ENCODE measurements around the gene SF1. TPM values are rescaled to one million over a fixed set of nuclear protein-coding genes. Genes with fewer than 3 reads are reported as not detected.

Gene SF1
- polyA plus RNA-seq, 3 donors: 315 to 492 (median 440) TPM

DNA sequence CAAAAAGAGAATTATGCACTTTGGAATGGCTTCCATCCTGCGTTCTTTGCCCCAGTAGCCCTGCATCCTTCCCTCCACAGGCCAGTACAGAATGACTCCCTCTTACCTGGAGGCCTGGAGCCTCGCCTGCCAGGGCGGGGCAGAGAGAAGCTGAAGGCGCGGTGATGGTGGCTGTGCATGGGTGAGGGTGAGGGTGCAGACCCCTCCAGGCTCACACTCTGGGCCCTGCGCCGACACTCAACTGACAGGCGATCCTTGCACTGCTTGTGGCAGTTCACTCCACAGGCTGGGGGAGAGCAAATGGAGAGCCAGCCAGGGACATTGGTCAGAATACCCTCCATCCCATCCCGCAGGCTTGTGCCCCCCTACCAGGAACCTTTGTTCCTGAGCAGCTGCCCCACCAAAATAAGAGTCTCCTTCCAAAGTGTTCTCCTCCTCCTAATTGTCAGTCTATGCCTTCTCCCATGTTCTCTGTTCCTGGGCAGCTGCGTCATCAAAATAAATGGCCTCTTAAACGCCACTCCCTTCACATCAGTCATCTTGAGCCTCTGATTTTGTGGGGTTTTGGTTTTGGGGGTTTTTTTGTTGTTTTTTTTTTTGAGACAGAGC, 49.5 kb downstream of the SF1 start:
- DNase-seq: no peak

DNA sequence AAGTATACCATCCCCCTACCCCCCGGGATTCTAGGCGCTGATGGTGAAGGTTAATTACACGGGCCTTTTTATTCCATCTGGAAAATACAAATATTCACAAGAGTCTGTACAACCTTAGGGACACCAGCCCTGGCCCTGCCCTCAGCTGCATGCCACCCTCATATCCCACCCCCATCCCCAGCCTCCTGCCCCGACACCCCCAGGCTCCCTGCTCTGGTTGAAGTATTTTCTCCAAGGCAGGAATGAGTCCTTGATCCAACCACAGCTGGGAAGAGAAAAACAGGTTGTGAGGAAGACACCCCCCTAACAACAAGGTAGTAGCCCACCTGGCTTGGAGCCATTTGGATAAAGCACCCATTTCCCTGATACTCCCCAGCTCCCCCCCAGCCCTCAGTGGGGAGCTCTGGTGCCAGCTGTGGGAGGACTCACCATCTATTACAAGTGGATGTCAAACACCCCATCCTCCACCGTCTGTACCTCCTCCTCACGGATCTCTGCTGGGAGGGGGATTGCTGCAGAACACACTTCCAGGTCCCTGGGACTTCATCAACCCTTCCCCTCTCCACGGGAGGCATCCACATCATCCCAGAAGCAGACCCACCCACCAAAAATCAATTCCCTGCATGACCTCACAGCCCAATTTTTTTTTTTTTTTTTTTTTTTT, 51.3 kb downstream of the SF1 start:
- DNase-seq: no peak

DNA sequence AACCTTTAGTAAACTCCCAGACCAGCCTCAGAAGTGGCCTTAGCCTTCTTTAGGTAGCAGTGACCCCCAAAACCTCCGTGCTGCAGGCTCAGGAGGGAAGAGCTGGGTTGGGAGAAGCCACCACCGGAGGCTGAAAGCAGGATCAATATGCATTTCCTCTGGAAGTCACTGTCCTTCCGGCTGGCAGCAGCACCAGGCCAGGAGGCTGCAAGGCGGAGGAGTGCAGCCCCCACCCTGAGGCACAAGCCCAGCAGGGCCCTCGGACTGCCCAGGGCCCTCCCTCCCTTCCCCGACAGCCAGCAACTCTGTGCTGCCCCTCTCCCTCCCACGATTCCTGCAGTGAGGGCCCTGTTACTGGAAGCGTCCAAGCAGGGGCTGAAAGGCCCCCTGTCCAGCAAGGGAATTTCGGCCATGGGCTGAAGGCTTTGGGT, 52.1 kb downstream of the SF1 start:
- no peak for DNase-seq

DNA sequence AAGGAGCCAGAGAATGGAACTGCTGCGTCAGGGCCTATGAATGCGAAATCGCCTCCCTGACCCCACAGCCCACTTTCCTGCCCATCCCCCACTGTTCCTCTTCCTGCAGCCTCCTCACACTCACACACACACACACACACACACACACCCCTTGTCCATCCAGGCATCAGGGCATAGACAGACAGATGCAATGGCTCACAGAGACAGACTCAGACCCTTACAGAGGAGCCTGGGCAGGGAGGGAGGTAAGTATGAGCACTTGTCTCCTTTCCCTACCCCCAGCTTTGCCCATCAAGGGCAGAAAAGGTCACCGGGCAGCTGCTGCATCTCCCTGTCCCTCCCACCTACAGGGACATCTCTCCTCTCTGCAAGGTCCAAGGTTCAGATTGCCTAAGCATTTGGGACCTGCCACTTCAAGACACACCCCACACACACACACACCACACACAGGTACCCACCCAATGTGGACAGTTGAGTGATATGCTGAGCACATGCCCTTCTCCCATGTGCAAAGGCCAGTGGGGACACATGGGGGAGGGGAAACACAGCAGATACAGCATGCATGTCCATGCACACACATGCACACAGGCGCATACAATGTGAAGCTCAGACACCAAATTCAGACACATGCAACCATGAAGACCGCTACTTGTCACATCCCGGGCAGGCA, 53.3 kb downstream of the SF1 start:
- DNase-seq: no peak

DNA sequence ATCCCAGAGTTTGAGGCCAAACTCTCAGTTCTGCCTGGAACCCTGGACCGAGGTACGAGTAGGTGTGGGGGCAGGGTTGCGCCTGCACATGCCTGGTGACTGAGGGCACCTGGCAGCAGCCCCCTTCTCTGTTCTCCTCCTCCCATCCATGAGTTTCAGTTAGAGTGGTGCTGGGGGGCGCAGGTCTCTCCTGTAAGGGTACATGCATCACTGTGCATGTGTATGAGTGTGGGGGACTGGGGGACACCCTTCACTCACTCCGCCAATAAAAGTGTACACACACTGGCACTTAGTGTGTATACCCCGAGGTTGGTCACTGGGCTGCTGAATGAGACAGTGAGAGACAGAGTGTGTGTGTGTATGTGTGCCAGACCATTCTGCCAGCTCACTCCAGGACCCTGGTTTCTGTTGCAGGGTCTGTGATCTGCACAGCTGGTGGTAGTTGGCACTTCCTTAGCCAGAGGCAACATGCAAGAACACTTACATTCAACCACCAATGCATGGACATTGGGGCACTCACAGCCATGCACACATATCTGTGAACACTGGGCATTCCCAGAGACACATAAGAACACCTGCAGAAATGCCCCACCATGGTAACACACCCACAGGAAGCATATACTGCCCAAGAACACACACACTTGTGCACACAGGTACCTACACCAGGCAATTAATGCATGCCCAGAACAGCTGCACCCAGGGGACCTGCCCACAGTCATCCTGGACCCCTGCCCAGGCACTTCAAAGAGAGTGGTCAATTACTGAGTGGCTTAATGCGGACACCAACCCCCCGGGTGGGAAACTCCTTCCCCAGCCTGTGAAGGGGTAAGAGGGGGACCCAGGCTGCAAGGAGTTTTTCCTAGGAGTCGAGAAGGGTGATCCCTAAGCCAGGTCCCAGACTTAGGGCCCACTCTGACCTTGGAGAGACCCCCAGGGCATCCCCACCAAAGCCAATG, 54.2 kb downstream of the SF1 start:
- no peak for DNase-seq

DNA sequence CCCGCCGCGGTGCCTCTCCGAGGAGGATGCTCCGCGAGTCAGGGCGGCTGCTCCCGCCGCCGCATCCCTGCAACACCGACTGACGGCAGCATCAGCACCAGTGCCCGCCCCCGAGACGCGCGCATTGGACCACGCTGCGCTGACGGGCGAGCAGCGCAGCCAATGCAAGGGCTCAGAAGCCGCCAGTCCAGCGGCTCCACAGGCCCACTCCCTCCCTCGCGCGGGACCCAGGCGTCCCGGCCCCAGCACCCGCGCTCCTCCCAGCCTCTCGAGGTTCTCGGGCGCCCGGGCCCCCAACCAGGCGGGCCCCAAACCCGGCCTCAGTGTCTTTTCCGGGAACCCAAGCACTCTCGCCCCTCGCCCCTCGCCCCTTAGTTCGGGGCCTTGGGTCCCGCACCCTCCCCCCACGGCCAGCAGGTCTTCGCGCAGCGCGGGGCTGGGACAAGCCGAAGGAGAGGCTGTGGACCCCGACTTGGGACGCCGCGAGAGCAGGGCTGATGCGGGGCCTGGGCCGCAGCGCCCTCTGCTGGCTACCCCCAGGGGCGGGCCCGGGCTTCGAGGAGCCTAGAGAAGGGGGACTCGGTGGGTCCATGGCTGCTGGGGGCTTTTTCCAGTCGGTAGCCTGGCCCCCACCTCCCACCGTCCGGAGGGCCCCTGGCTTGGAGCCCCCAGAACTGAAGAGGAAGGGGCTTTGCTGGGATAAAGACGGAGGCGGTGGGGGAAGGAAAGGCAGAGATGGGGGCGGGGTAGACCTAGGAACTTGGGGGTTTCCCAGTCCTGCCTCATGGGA, 55.0 kb downstream of the SF1 start, which contains the start of gene NRXN2:
Gene NRXN2 (minus strand): TSS at position 81 of the 790 bp plus-strand sequence. CDS start 9,498 bp downstream, outside the sequence.
- peak; percentile 75 for DNase-seq

DNA sequence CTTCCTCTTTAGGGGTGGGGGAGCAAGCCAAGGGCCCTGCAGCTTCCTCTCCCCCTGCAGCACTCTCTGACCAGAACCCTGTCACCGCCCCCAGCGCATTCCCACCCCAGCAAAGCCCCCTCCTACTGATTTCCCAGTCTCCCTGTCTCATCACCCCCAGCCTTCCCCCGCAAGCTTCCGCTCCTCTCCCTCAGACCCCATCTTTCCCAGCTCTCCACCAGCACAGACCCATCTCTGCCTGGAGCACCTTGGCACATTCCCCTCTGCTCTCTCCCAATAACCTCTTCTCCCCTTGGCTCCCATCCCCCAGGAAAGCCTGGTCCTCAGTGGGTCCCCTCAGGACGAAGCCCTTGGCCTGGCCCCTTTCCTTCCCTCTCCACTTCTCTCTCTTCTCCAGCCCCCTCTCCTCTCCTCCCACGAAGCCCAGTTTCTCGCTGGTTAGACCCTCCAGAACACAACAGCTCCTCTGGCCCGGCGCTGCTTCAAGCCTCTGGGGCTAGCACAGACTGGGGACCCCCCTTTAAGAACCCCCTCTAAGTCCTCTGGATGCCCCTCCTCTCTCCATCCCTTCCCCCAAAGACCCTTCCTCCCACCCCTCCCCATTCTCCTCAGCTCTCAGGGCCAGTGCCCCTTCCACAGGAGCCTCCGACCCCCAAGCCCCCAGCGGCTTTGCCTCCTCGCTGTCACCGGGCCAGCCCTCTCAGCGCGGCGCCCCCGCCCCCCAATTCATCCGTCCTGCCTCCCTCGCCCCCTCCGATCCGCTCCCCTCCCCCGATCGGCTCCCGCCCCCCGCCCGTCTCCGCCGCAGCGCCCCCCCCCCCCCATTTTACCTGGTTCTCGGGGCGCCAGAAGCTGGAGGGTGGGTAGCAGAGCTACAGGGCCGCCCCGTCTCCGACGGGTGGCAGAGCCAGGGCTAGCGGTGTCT, 55.9 kb downstream of the SF1 start:
- DNase-seq: no peak

DNA sequence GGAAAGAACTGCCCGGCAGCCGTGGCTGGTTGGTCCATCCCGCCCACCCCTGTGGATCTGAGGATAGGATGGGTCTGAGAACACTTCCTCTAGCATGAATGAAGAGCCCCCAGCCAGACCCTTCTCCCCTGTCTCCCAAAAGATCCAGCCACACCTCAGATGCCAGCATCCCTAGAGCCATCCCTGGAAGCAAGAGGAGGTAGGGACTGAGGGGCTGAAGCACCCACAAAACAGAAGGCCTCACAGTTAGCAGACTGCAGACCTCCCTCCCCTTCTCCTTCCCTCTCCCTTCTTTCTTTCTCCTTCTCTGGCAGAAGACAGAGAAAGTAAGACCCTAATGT, 57.0 kb downstream of the SF1 start:
- DNase-seq: no peak

DNA sequence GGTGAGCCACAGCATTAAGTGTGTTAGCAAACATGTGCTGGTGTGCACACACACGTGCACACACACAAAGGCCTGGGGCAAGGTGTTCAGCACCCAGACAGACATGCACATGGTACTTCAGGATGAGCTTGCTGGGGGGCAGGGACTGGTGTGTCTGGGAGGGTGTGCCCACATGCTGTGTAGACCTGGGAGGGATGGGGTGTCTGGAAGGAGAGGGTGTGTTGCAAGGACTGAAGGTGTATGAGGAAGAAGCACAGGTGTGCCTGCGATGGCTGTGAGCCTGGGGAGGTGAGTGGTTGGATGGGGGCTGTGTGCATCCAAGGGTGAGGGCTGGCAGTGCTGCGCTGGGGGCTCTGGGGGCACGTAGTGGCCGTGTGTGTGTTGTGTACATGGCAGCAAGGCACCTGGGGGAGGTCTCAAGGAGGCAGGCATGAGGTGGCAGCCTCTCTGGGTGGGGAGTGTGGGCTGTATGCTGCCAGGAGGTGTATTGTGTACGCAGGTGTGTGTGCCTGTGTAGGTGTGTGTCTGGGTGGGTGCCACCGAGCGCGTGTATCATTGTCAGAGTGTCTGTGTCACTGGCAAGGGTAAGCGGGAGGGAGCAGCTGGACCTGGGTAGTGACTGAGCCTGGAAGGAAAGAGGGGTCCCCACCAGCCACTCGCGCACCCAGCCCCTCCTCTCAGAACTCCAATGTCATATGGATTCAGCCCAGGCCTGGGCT, 57.5 kb downstream of the SF1 start:
- DNase-seq: no peak

DNA sequence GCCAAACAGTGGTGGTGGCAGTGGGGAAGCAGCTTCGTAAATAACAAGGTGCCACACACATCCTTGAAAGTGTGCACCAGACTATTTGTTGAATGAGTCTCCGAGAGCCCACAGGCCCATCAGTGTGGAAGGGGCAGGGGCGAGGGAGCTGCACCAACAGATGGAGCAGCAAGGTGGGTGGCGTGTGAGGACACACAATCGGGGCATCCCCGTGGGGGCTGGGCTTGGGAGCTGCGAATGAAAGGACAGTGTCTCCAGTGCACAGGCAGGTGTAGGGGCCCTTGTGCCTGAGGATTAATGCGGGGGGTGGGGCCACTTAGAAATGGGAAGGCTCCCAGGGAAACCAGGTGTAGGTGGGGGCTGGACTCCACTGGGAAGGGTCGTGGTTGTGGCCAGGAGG, 58.2 kb downstream of the SF1 start:
- DNase-seq: no peak

DNA sequence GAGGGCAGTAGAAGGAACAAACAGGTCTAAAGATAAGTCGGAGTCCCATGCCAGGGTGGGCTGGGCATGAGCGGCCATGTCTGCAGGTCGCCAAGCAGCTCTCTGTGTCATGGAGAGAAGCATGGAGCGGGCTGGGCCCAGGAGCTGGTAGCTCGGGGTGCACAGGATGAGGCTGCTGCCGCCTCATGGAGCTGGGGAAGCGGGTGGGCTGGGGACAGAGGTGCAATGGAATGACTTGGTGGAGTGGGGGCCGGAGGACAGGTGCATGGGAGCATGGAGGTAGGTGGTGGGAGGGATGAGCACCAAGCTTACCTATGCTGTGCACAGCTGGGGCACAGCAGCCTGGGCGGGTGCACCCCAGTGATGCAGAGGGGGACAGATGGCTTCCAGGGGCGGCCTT, 58.9 kb downstream of the SF1 start:
- DNase-seq: no peak

DNA sequence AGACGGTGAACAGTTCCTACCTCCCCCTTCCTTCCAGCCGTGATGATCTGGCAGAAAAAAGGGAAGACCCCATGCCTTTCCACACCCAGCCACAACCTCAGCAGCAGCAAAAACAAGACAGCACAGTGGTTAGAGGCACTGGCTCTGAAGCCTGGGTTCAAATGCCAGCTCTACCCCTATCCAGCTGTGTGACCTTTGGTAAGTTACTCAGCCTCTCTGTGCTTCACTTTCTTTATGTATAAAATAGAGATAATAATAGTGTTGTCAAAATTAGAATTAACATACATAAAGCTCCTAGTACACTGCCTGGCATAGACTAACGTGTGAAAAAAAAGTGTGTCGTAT, 59.6 kb downstream of the SF1 start:
- DNase-seq: no peak

DNA sequence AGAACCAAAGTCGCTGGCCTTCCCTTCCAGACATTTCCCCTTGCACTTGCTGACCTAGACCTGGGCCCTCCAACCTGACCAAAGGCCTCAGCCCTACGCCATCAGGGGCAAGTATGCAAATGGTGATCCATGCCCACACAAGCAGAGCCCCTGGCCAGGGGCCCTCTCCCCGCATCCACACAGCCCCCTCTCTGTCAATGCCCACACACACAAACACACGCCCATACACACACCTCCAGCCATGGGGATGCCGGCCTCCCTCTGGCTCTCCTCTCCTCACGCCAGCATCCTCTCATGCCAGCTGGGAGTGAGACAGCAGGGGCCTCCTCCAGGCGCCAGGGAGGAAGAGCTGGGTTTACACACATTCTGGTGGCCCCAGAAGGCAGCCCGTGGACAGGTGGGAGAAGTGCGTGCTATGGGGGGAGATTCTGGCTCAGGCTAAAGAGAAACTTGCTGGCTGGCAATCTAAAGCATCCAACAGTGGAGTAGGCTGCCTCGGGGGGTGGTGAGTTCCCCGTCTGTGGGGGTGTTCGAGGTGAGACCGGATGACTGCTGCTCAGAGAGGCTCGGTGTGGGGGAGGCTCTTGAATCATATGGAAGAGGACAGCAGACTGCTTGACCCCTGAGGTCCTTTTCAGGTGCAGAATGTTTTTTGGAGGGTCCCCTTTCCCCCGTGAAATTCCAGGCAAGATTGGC, 60.1 kb downstream of the SF1 start:
- no peak for DNase-seq

DNA sequence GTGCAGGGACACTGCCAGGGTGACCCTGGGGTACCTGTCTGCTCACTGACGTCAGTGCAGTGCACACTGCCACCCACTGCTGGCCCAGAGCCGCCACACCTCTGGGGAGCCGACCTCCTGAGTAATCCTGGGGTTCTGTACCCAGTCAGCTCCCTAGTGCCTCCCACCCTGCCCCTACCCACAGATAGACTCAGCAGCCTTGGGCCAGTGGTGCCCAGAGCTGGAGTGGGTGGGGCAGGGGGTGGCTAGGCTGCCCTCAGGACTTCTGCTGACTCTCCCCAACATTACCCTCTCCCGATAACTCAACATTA, 61.1 kb downstream of the SF1 start:
- DNase-seq: no peak

DNA sequence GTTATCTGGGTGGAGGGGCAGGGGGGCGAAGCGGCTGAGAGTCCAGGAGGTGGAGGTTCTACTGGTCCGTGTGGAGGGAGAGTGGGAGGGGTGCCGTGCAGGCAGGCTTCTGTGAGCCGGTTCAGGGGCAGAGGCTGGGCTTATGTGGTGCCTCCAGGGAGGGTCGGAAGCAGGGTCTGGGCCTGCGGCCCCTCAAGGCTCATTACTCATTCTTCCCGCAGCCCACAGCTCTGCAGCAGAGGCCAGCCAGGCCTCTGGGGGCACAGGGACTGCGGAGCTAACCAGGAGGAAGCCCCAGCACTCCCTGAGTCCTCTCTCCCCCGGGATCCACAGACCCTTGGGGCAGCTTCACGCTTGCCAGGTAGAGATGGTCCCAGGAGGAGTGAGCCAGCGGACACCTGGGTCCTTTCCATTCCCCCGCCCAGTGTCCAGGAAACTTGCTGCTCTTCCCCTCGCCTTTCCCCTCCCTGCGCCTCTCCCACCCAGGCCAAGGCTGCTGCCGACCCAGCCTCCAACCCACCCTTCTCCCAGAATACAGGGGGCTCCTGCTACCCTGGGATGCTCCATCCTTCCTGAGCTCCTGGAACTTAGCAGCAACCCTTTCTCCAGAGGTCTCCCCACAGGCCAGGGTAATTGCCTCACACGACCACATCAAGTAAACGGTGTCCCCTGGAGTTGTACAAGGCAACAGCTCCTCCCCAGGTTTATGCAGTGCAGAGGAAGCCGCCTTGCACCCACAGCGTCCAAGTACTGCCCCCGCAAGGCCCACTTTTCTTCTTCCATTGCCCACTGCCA, 61.7 kb downstream of the SF1 start:
- DNase-seq: no peak

DNA sequence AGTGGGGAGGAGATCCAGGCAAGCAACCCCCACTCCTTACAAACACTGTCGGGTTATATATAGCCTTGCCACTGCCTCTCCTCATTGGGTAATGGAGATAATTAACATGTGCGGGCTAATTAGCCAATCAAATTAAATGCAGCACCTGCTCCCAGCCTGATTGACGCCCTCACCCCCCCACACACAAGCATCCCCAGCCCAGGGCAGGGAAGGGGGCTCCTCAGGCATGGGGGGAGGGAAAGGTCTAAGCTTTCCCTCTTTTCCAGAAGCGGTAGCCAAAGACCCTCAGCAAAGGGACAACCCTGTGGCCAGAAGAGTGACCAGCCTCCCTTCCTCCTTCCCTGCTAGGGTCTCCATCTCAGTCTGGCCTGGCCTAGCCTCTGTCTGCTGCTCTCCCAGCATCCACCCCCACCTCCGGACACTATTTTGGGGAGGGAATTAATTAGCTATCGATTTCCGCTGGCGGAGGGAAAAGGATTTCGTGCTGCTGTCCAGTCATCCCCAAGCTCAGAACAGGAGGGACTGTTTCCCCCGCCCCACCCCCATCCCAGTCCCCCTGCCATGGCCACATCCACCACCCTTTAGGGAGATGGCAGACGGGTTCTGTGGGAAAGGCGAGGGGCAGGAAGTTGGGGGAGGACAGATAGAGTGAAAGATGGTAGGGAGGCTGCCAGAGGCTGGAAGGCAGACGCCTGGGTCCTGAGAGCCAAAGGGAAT, 62.4 kb downstream of the SF1 start:
- DNase-seq: no peak

DNA sequence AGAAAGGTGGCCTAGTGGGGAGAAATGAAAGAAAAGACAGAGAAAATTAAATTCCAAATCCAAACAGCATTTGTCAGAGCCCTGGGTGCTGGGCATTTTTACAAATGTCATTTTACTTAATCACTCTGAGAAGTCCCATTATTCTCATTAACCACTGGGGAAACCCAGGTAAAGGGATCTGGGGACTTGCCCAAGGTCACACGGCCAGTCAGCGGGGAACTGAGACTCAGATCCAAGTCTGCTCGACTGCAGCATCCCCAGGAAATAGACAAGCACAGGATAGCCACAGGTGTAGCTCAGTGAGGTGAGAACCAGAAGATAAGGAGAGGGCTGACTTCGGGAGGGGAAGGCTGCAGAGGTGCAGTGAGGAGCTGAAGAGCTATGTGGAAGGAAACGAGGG, 63.2 kb downstream of the SF1 start:
- DNase-seq: no peak

DNA sequence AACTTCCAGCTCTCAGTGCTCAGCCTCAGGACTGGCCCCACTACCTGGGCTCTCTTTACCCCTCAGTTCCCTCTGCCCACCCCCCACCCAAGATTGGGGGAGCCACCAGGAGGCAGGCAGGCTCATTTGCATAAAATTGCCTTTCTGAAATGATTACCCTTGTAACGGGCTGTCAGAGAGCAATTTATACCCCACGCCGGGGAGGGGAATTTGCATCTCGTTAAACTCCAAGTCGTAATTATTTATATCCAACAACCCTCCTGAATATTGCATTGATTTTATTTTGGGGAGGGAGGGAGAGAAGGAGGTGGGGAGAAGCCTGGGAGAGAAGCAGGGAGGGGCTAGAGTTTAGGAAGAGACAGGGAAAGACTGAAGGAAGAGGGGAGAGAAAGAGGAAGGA, 63.7 kb downstream of the SF1 start:
- DNase-seq: no peak

Data from renal pelvis (tissue), 4 donors.